Frontal cortex (tissue), 1 donor: Measurements from ENCODE around the gene KIF5A. TPM values are rescaled to one million over a fixed set of nuclear protein-coding genes. Genes with fewer than 3 reads are reported as not detected.

Experiments used
- small RNA-seq: library from RNA; depleted of rRNA; stranded (forward); fragments of <200 nt; gene quantifications from one replicate; pipeline ENCODE3, GENCODE V24; 2014
- total RNA-seq: library from RNA; depleted of rRNA; stranded (reverse); fragments of >200 nt; gene quantifications from one replicate; pipeline ENCODE4 v1.2.3, GENCODE V29; 2014

Gene KIF5A
- total RNA-seq, 1 donor from 2014 or later = 42.8 TPM

Small RNA genes within 50 kb of the gene (small RNA-seq; reads per million reads assigned to genes)
- not detected for gene MIR616

Other genes starting within 250 kb of the KIF5A start
- 17.1 TPM for gene R3HDM2, start 119.0 kb upstream of the KIF5A start, total RNA-seq
- gene INHBC, start 115.3 kb upstream of the KIF5A start, total RNA-seq = not detected
- not detected for gene INHBE, start 94.7 kb upstream of the KIF5A start, total RNA-seq
- gene GLI1, start 90.3 kb upstream of the KIF5A start, total RNA-seq = under 0.01 TPM
- gene ARHGAP9, start 70.2 kb upstream of the KIF5A start, total RNA-seq = 1.2 TPM
- gene MARS1, start 62.0 kb upstream of the KIF5A start, total RNA-seq = 82.3 TPM
- 4.9 TPM for gene DDIT3, start 29.5 kb upstream of the KIF5A start, total RNA-seq
- gene MBD6, start 27.2 kb upstream of the KIF5A start, total RNA-seq = 1.2 TPM
- 136 TPM for gene DCTN2, start 2.9 kb upstream of the KIF5A start, total RNA-seq
- gene PIP4K2C, start 41.1 kb downstream of the KIF5A start, total RNA-seq = 11.0 TPM
- 51.4 TPM for gene DTX3, start 54.8 kb downstream of the KIF5A start, total RNA-seq
- gene ARHGEF25, start 61.4 kb downstream of the KIF5A start, total RNA-seq = 38.3 TPM
- gene B4GALNT1, start 83.2 kb downstream of the KIF5A start, total RNA-seq = 37.5 TPM
- 151 TPM for gene OS9, start 144.1 kb downstream of the KIF5A start, total RNA-seq
- gene AGAP2, start 188.7 kb downstream of the KIF5A start, total RNA-seq = 25.7 TPM
- 38.3 TPM for gene TSPAN31, start 195.0 kb downstream of the KIF5A start, total RNA-seq
- gene CDK4, start 202.3 kb downstream of the KIF5A start, total RNA-seq = 51.4 TPM
- 17.5 TPM for gene MARCHF9, start 205.1 kb downstream of the KIF5A start, total RNA-seq
- gene CYP27B1, start 217.0 kb downstream of the KIF5A start, total RNA-seq = not detected
- 1.2 TPM for gene METTL1, start 222.1 kb downstream of the KIF5A start, total RNA-seq
- gene EEF1AKMT3, start 222.6 kb downstream of the KIF5A start, total RNA-seq = 1.2 TPM
- 30.2 TPM for gene TSFM, start 232.7 kb downstream of the KIF5A start, total RNA-seq